HG03571 (cell line): ENCODE measurements around the gene KRT76.

Experiments
- ATAC-seq: cut with Tn5 transposase; IDR thresholded peaks from one replicate; pipeline ENCODE4 v1.9.1; 2021; ENCODE audit not compliant: unreplicated experiment

Gene KRT76

DNA sequence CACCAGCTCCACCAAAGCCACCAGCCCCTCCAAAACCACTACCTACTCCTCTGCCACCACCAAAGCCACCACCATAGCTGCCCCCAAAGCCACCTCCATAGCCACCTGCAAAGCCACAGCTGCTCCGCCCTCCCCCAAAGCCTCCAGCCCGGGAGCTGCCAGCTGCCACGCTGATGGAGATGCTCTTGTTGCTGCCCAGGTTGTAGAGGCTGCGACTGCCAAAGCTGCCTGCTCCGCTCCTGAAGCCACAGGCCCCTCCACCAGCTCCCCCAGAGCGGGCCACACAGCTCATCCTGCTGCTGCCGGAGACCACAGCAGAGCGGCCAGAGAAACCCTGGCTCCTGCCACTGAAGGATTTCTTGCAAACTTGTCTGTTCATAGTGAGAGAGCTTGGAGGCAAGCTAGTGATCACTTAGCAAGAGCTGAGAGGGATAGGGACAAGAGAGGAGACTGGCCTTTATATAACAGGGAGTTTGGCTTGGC lies at the start of gene KRT76:
Gene KRT76 (minus strand): TSS at position 433 of the 483 bp plus-strand sequence. CDS start 54 bp downstream, at position 379.
- no peak for ATAC-seq

DNA sequence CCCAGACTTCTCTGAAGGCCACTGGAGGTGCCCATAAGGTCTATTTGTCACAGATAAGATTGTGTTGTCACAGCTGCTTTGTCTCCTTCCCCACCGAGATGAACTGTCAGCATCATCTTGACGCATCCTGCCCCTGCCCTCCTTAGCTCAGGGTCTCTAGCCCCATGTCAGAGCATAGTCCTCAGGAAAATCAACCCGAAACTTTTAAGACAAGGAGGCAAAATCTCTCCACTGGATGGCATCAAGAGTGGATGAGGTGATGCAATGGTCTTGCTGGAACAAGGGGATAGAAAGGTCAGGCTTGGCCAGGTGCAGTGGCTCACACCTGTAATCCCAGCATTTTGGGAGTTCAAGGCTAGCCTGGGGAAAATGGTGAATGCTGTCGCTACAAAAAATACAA lies 48.8 kb upstream of the KRT76 start:
- ATAC-seq, result no peak

DNA sequence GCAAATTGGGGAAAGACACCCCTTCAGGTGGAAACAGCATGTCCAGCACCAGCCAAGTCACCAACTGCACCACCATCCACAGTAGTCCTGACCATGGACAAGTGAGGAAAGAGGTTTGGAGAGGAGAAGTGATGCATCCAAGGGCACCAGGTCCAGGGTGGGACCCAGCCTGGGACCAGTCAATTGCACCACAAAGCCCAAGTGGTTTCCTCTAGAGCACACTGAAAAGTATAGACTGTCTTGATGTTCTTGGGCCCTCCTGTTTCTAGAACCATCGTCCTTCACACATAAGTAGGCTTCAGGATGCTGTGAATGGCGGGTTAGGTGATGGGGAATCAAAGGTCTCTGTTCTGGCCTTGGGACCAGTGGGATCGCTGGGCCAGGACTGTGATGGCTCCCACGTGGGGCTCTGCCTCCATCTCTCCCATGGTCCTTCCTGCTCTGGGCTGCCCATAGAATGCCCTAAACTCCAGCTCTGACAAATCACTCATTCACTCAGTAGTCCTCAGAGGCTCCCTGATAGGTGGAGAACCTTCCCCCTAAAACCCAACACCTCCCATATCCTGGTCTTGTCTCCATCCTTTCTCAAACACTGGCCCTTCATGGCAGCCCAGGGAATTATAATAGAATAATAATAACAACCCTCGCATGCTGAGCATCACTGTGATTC lies 47.7 kb upstream of the KRT76 start:
- no peak for ATAC-seq

DNA sequence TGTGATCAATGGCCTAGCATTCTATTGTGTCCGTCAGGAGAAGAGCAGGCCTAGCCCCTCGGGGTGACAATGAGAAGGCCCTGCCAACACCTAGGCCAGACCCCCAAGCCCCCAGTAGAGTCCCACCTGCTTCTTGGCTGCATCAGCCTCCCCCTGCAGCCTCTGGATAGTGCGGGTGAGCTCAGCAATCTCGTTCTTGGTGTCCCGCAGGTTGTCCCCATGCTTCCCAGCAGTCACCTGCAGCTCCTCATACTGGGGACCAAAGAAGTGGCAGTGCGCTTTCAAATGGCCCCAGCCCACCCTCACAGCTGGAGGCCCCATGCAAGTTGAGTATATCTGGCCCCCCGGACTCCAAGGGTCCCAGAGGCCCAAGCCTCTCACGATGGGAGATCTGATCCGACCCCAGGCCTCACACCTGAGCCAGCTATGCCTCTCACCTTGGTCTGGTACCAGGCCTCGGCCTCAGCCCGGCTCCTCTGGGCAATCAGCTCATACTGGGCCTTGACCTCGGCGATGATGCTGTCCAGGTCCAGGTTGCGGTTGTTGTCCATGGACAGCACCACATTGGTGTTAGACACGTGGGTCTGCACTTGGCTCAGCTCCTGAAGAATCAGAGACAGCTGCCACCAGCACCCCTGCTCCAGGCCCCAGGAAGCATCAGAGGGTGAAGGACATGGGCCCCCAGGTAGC lies 46.8 kb upstream of the KRT76 start:
- ATAC-seq, result no peak

DNA sequence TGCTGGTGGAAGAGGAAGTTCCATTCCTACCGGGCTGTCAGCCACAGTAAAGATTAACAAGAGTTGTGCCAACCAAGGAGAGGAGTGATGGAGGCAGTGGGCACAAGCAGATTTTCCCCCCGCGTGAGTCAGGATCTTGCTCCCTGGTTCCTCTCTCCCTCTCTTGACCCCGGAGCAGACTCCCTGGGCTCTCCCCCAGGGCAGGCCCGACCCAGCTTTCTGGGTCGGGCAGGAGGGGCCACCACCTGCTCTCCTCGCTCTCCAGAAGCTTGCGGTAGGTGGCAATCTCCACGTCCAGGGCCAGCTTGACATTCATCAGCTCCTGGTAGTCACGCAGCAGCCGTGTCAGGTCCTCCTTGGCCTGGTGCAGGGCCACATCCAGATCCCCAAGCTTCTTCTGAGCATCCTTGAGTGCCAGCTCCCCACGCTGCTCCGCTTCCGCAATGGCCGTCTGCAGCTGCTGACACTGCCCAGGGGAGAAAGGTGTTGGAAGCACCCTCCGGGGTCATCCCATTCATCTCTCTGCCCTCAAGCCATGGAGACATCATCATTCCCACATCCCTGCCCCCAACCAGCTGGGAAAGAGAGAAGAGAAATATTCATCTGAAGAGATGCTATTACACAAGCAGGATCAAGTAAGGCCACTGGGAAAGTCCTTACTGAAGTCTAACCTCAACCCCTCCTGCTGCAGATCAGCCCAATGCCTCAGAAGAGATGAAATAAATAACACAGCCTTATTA lies 45.8 kb upstream of the KRT76 start:
- no peak for ATAC-seq

DNA sequence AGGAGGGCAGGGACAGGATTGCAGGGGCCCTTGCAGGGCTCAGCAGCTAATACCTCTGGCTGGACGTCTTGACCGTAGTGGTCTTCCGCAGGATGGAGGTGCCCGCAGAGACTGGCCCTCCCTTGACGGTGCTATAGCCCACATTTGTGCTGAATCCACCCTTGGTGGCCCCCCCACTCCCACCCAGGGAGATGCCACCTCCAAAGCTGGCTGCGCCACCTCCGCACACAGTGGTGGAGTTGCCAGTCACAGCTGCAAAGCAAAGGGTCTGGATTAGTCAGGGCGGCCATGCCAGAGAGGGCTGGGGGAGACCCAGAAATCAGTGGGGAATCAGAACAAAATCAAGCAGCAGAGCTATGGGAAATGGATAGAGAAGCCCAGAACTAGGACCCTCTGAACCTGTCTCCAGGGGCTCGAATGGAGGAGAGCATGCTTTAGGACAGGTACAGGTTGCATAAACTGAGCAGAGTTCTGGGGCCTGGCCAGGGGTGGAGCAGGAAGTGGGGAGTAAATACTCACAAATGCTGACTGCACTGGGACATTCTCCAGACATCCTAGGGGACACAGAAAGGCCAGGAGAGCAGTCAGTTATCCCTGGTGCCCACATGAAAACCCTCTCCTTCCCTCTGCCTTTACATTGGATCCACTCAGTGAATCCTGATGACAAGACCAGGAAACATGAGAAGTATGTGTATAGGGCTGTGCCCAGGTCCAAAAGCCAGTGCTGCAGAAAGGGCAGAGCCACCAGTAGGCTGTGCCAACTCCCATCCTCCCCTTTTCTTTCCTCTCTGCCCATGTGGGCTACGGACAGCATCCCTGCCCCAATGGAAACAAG lies 44.9 kb upstream of the KRT76 start:
- no peak for ATAC-seq

DNA sequence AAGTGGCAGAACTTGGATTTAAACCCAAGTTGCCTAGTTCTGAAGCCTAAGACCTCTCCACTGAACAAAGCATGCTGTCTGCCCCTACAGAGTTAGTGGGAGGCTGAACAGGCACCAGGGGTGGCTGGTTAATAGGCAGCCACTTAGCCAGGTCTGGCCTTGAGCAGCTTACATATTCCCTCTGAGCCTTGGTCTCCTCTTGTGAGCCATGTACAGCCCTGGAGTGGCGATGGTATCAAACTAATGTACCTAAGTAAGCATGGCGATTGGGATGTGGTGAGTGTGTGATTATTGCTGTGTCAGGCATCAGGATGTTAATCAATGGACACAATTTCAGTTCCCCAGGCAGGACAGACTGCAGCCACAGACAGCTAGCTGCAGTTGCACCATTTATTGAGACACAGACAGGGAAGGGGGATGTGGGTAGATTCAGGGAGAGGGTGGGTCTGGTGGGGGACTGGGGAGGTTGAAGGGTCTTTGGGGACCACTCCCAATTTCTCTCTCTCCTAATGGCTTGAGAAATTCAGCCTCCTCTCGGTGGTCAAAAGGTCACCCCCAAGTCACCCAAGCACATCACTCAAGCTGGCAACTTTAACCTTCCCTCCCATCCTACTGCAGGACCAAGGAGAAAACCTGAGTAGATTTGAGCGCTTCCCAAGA lies 44.1 kb upstream of the KRT76 start:
- ATAC-seq, result no peak

DNA sequence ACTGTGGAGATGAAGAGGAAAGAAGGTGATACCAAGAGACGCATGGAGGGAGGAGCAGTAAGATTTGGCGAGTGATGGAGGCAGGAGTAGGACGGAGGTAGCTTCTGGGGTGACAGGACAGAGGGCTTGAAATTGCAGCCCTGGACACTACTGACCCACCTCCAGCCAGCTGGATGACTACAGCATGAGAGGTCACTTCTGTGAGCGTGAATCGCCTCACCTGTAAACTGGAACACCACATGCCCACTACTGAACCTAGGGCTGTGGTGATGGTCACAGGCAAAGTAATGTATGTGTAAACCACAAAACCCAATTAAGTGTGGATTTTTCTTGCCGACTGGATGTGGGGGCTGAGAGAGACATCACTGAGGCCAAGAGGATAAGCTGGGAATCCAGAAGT lies 43.4 kb upstream of the KRT76 start:
- ATAC-seq, result no peak

DNA sequence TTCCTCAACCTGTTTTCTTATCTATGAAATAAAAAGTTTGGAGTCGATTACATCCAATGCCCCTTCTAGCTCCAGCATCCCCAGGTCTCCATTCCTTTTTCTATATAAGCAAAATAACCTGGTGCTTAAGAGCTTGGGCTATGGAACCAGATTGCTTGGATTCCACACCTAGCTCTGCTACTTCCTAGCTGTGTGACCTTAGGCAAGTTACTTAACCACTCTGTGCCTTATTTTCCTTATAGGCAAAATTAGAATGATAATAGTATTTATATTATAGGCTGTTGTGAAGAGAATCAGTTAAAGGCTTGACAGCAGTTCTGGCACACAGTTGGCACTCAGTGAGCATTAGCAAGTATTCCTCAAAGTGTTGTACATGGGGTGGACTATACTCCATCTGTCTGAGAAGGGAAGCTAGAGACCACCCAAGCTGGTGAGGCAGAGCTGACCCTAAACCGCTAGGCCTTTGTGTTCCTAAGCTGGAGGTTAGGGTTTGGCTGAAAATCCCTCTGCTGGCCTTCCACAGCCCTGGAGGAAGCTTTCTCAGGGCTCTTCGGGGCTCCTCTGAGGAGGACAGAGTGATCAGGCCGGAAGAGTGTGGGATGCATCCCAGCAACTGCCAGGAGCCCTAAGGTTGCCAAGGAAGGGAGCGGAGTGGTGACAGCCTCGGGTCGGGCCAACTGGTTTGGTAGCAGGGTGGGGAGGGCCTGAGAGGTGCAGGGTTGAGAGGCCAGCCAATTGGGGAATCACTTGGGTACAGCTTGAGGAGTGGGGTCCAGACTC lies 42.8 kb upstream of the KRT76 start:
- no peak for ATAC-seq

DNA sequence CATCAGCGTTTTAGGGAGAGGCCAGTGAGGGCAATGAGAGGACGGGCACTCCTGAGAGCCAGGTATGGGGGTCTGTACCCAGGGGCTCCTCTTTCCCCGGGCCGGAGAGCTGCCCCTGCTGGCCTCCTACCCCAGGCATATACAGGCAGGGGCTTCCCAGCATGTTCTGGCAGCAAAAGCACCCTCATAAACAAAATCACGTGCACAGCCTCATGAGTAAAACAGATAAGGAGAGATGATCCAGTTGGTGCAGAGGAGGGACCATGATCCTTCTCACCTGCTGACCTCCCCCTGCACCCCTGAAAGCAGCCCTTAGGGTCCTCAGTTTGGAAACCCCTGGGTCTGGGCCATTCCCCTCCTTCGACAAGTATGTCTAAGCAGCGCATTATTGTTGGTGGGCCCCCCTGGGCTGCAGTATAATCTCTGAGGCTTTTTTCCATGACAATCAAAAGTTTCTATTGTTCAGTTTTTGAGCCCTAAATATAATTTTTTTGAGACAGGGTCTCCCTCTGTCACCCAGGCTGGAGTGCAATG lies 41.8 kb upstream of the KRT76 start:
- ATAC-seq, result no peak

DNA sequence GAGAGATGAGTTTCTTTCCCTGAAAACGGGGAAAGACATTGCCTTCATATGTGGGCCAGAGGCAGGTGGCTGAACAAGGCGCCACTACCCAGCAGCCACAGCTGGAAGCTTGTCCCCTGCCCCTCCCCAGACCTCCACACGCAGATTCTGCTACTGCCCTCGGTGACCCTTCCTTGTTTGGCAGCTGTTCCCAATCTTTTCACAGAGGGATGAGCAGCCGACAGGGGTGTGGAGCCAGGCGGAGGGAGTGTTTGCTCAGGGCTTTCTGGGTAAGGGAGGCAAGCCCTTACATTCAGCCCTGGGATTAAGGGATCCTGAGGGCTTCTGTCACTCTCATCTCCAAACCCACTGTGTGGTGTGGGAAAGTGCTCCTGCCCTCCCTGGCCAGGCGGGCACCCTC lies 41.2 kb upstream of the KRT76 start:
- no peak for ATAC-seq

DNA sequence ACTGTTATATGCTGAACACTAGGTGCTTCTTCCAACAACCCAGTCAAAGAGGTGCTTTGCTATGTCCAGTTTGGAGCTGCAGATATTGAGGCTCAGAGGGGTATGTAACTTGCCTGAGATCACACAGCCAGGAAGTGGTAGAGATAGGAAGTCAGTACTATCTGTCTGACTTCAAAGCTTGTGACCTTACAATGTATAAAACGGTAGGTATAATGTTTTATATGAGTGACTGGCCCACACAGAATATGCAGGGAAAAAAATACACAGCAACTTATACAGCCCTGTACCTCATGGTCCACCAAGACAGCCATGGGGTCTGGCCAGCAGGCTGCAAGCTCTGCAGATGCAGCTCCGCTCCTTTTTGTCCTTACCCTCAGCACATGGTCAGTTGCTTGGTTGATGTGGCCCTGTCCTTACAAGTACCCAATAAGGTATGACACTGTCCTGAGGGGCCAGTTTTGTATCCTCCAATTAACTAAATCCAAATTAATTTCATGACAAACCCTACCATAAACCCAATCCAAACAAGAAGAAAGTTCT lies 40.6 kb upstream of the KRT76 start:
- ATAC-seq, result no peak

DNA sequence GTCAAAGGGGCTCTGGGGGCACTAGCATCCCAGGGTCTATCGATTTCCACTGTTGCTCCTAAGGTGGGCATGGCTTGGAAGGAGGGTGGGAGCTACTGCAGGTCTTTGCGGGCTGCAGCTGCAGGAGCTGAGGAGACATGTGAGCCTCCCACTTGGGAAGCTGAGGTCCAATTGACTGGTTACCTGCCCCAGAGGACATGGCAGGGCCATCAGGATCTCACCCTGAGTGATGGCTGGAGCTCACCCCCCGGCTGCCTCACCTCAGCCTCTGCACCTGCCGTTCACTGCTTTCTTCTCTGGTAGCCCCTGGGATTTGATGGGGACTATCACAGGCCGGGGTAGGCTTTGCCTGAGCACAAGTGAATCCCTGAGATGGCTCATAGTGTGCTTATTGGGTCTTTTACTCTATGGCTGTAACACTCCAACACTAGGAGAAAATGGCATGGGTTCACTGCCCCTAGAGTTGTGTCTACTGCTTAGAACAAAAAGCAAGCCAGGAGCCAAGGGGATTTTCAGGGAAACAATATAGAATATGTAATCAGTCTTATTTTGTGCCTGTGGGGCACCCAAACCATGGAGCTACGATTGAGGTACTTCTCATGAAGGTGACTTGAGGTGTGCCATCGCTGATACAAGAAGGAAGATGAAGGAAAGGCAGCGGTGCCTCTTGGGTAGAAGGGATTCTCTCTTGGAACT lies 40.0 kb upstream of the KRT76 start:
- no peak for ATAC-seq

DNA sequence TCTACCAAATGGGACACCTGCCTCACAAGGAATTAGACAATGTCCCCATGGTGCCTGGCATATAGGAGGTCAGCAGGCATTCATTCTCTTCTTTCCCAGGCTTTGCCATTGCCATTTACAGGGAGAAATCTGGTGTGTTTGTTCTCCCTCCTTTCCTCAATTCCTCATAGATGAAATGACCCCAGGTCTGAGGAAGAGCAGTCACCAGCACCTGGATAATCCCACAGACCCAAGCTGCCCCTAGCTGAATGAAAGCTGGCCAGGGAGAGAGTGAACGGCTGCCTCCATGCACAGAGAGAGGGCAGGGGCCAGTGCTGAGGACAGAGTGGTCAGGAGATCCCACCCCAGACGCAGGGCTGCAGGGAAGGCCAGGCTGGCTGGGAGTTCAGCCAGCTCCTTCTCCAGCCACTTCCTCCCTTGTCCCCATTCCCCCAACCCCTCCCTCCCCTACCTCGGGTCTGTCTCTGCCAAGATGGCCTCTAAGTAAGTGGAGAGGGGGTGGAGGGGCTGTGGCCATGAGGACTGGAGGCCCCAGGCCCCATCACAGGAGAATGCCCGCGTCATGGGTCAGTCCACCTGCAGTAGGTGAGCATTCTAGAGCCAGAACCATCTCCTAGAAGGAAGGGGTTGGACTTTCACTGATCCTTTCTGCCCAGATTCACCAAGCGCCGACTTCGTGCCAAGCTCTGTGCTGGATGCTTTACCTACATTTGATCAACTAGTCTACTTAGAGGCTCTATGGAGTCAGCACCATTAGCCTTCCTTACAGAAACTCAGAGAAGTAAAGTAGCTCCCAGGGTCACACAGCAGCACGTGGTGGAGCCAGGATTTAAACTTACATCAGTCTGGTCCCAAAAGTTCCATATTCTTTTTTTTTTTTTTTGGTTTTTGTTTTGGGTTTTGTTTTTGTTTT lies 38.8 kb upstream of the KRT76 start:
- ATAC-seq, result no peak

DNA sequence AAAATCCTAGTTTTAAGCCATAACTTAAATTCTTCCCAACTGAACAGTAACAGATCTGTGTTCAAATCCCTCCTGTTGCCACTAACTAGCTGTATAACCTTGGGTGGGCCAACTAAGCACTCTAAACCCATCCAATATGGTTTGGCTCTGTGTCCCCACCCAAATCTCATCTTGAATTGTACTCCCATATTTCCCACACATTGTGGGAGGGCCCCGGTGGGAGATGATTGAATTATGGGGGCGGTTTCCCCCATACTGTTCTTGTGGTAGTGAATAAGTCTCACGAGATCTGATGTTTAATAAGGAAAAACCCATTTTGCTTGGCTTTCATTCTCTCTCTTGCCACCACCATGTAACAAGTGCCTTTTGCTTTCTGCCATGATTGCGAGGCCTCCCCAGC lies 38.0 kb upstream of the KRT76 start:
- no peak for ATAC-seq

DNA sequence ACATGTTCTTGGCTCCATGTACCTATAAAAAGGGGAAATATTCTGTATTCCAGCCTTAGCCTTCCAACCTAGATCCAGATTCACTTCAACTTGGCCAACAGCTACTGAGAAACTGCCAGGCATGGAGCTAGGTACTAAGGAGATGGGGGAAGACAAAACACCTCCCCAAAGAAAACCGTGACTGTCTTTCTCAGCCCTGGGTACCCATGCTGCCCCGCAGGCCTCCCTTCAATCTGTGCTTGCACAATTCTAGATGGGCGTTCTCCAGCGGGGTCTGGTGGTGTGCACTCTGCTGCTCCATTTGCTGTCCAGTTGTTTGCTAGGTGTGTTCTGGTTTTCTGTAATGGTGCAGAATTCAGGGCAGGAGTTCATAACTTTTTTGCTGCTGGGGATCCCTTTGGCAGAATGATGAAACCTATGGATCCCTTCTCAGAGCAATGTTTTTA lies 37.6 kb upstream of the KRT76 start:
- ATAC-seq, result no peak

DNA sequence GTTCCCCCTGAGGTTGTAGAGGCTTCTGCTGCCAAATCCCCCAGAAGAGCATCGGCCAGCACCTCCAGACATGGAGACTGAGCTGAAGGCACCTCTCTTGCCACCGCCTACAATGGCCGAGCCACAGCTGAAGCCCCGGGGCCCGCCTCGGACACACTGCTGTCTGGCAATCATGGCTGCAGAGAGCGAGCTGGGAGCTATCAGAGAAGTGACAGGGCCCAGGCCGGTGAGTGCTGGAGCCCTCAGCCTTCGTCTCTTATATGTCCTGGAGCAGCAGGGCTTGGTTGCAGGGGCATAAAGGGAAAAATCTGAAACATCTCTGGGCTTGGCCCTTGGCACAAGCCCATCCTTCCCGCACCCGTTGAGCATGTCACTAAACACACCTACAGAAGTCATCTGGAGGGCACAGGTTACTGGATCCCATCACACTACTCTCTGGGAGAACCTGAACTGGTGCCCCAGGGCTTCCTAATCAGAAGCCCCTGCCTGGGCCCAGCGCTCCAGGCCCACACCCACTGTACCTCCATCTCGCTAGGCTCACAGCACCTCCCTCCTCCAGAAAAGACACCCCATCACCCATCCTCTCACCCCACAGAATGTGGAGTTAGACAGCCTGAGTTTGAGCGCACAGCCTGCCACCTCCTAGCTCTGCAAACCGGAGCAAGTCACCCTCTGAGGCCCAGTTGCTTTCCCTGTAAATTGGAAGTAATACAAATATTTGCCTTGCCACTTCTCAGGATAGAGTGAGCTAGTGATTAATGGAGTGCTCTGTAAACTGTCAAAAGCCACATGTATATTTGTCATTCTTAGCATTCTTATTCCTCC lies 37.0 kb upstream of the KRT76 start, which contains the start of gene KRT4:
Gene KRT4 (minus strand): TSS at position 232 of the 825 bp plus-strand sequence. CDS start 58 bp downstream, at position 174.
- no peak for ATAC-seq
